Measurements from ENCODE around the gene CNPY1.

- TF ChIP-seq GATA2 (IDR thresholded peaks at IDR 0.05; ENCODE audit: low read depth, low read length) (no peak), GATA3 (IDR thresholded peaks at IDR 0.05; ENCODE audit: low read depth, low read length) (no peak)
Measured at GRCh38 chr7:155578016-155578415, 31.7 kb upstream of the CNPY1 start.
